A673 (cell line): ENCODE data around the gene CKM.

Experiments
- EZH2 ChIP-seq: fragments of 200-600 bp; sonication (generic); IDR thresholded peaks from 2 replicates; pipeline ENCODE4 v1.6.1; 2017; ENCODE audit warnings: borderline replicate concordance, low read depth, mild to moderate bottlenecking, mixed read lengths, antibody characterized with exemption, low read length; ENCODE audit not compliant: poor library complexity, severe bottlenecking
- TF ChIP-seq, protein P1 (sequence below): fragments of 300-800, 200-600 bp; sonication (generic); conservative IDR thresholded peaks from 2 replicates; pipeline ENCODE4 v1.5.1; 2017; ENCODE audit warnings: low read depth, mild to moderate bottlenecking, antibody characterized with exemption, low read length, moderate library complexity, mixed read lengths

GRCh38 chr19:45311621-45312020, 11.1 kb downstream of the CKM start:
- TF ChIP-seq, protein P1, sequence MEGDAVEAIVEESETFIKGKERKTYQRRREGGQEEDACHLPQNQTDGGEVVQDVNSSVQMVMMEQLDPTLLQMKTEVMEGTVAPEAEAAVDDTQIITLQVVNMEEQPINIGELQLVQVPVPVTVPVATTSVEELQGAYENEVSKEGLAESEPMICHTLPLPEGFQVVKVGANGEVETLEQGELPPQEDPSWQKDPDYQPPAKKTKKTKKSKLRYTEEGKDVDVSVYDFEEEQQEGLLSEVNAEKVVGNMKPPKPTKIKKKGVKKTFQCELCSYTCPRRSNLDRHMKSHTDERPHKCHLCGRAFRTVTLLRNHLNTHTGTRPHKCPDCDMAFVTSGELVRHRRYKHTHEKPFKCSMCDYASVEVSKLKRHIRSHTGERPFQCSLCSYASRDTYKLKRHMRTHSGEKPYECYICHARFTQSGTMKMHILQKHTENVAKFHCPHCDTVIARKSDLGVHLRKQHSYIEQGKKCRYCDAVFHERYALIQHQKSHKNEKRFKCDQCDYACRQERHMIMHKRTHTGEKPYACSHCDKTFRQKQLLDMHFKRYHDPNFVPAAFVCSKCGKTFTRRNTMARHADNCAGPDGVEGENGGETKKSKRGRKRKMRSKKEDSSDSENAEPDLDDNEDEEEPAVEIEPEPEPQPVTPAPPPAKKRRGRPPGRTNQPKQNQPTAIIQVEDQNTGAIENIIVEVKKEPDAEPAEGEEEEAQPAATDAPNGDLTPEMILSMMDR, result no peak
- no peak for TF ChIP-seq EZH2
